Neural cell (in vitro differentiated cells): Measurements from ENCODE around the gene DENND5B. TPM values are rescaled to one million over a fixed set of nuclear protein-coding genes. Genes with fewer than 3 reads are reported as not detected.

Experiments used
- H2AFZ ChIP-seq: fragments of 200-600, 300-800 bp; sonication (generic), shearing (Covaris generic); 2 replicates; pipeline ENCODE4 v1.6.0; 2014; ENCODE audit warnings: low read depth, mild to moderate bottlenecking, antibody characterized with exemption, low read length, moderate library complexity
- H3F3A ChIP-seq: fragments of 200-600 bp; shearing (Covaris generic); 2 replicates; pipeline ENCODE4 v1.6.1; 2016; ENCODE audit warnings: mild to moderate bottlenecking, moderate library complexity, mixed read lengths, antibody characterized with exemption, low read length; ENCODE audit not compliant: insufficient read depth, poor library complexity, severe bottlenecking
- H3K27ac ChIP-seq: fragments of 200-600, 300-800 bp; sonication (generic), shearing (Covaris generic); 2 replicates; pipeline ENCODE4 v1.5.1; 2014; ENCODE audit warnings: mild to moderate bottlenecking, low read length, moderate library complexity
- H3K27me3 ChIP-seq: fragments of 300-800, 200-600 bp; sonication (generic), shearing (Covaris generic); 2 replicates; pipeline ENCODE4 v1.6.0; 2014; ENCODE audit warnings: mild to moderate bottlenecking, low read depth, low read length, moderate library complexity; ENCODE audit not compliant: insufficient read depth
- H3K36me3 ChIP-seq: fragments of 300-800, 200-600 bp; sonication (generic), shearing (Covaris generic); 2 replicates; pipeline ENCODE4 v1.5.1; 2014; ENCODE audit warnings: mild to moderate bottlenecking, antibody characterized with exemption, low read length, moderate library complexity; ENCODE audit not compliant: insufficient read depth
- H3K4me2 ChIP-seq: fragments of 300-800, 200-600 bp; sonication (generic), shearing (Covaris generic); 2 replicates; pipeline ENCODE4 v1.6.0; 2014; ENCODE audit warnings: mild to moderate bottlenecking, low read length
- H3K4me3 ChIP-seq: fragments of 300-800, 200-600 bp; sonication (generic), shearing (Covaris generic); 2 replicates; pipeline ENCODE4 v1.5.1; 2014; ENCODE audit warnings: mild to moderate bottlenecking, low read length, moderate library complexity
- H3K79me2 ChIP-seq: fragments of 200-600 bp; shearing (Covaris generic); replicated peaks from 2 replicates; pipeline ENCODE4 v1.6.0; 2014; ENCODE audit warnings: mild to moderate bottlenecking, low read length, moderate library complexity; ENCODE audit not compliant: insufficient read depth
- H3K9ac ChIP-seq: fragments of 300-800, 200-600 bp; sonication (generic), shearing (Covaris generic); 2 replicates; pipeline ENCODE4 v1.6.1; 2016; ENCODE audit warnings: mild to moderate bottlenecking, low read length, mixed read lengths
- H3K9me2 ChIP-seq: fragments of 200-600 bp; shearing (Covaris generic); 2 replicates; pipeline ENCODE4 v1.6.1; 2016; ENCODE audit warnings: mild to moderate bottlenecking, low read length, mixed read lengths; ENCODE audit not compliant: insufficient read depth
- H3K9me3 ChIP-seq: fragments of 200-600, 300-800 bp; sonication (generic), shearing (Covaris generic); 2 replicates; pipeline ENCODE4 v1.6.1; 2016; ENCODE audit warnings: mild to moderate bottlenecking, mixed run types, low read length, moderate library complexity, mixed read lengths
- H4K20me1 ChIP-seq: fragments of 200-600 bp; shearing (Covaris generic); 2 replicates; pipeline ENCODE4 v1.6.1; 2016; ENCODE audit warnings: mild to moderate bottlenecking, mixed run types; ENCODE audit not compliant: insufficient read depth
- EP300 ChIP-seq: fragments of 450-650 bp; conservative IDR thresholded peaks from 2 replicates; pipeline ENCODE4 v1.6.1; 2014; ENCODE audit warnings: antibody characterized with exemption, mild to moderate bottlenecking, moderate library complexity; ENCODE audit not compliant: poor library complexity, severe bottlenecking
- EZH2 ChIP-seq: fragments of 200-600, 300-800 bp; shearing (Covaris generic), sonication (generic); IDR thresholded peaks from 2 replicates; pipeline ENCODE4 v1.6.1; 2014; ENCODE audit warnings: antibody characterized with exemption, low read length, borderline replicate concordance, mild to moderate bottlenecking; ENCODE audit not compliant: insufficient read depth, poor library complexity, severe bottlenecking
- MXI1 ChIP-seq: fragments of 450-650 bp; conservative IDR thresholded peaks from 2 replicates; pipeline ENCODE4 v1.6.1; 2014; ENCODE audit warnings: antibody characterized with exemption, mild to moderate bottlenecking; ENCODE audit not compliant: poor library complexity, severe bottlenecking
- POLR2AphosphoS5 ChIP-seq: IDR thresholded peaks from 2 replicates; pipeline ENCODE4 v1.6.1; 2012
- RAD21 ChIP-seq: fragments of 450-650 bp; conservative IDR thresholded peaks from 2 replicates; pipeline ENCODE4 v1.6.1; 2014; ENCODE audit warnings: antibody characterized with exemption, mild to moderate bottlenecking, moderate library complexity
- SMC3 ChIP-seq: fragments of 450-650 bp; conservative IDR thresholded peaks from 2 replicates; pipeline ENCODE4 v1.6.1; 2014; ENCODE audit warnings: antibody characterized with exemption, mild to moderate bottlenecking, moderate library complexity; ENCODE audit not compliant: poor library complexity
- TAF1 ChIP-seq: IDR thresholded peaks from 2 replicates; pipeline ENCODE4 v1.6.1; 2012; ENCODE audit warnings: low read depth
- polyA minus RNA-seq: library from RNA; depleted of rRNA, polyadenylated mRNA; stranded (reverse); fragments of >200 nt; gene quantifications from 2 replicates; pipeline ENCODE4 v1.2.3, GENCODE V29; 2014
- polyA plus RNA-seq: library from polyadenylated mRNA; depleted of rRNA; stranded (reverse); fragments of >200 nt; gene quantifications from 2 replicates; pipeline ENCODE4 v1.2.3, GENCODE V29; 2014
- TF ChIP-seq, protein P1 (sequence below): IDR thresholded peaks from 2 replicates; pipeline ENCODE4 v1.6.1; 2012; ENCODE audit warnings: borderline replicate concordance
- TF ChIP-seq, protein P2 (sequence below): fragments of 450-650 bp; IDR thresholded peaks from 2 replicates; pipeline ENCODE4 v1.5.1; 2014; ENCODE audit warnings: antibody characterized with exemption, mild to moderate bottlenecking, moderate library complexity; ENCODE audit not compliant: poor library complexity, severe bottlenecking

DENND5B gene
- polyA plus RNA-seq (23.8 and 27.4 TPM in 2 replicates), polyA minus RNA-seq (121 and 131 TPM in 2 replicates)

DNA sequence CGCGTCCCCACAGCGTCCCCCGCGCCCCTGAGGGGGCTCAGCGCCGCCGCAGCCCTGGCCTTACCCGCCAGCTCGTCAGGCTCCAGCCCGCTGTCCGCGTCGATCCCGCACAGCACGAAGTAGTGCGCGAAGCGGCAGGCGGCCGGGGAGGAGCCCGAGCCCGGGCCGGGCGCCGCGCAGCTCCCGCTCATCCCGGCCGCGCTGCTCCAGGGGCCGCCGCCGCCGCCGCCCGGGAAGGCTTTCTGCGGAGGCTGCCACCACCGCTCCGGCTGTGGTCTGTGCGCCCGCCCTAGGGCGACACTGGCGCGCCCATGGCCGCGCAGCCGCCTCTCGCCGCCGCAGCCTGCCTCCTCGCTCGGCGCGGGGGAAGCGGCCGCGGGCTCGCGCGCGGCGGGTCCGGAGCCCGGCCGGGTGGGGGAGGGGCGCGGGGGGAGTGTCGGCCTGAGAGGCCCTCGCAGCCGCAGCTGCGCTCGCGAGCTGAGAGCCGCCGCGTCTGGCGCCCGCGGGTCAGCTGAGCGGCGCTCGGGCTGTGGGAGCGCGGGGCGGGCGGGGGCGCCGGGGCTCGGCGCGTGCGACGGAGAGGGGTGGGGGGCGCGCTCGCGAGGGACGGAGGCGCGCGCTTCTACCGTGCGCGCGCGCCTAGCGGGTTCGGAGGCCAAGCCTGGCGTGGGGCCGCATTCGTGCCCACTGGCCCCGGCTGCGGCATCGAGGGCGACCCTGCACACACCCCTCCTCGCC is at the start of gene DENND5B:
DENND5B (minus strand) TSS at position 495 of the 738 bp plus-strand sequence; CDS start at position 191, 304 bp downstream.
- Histone ChIP-seq H2AFZ (peak within 1 kb of the TSS; percentile 91), H3F3A (no peaks in the 10 kb centered on the region), H3K4me3 (peak within 1 kb of the TSS; percentile 98), H3K9me2 (no peaks in the 10 kb centered on the region), H3K27ac (peak within 1 kb of the TSS; percentile 95), H3K9me3 (no peaks in the 10 kb centered on the region), H3K9ac (peak within 1 kb of the TSS; percentile 92), H3K27me3 (no peaks in the 10 kb centered on the region), H3K4me2 (peak within 1 kb of the TSS; percentile 30), H3K79me2 (peaks cover 43% of the 10 kb centered on the region), H3K36me3 (no peaks in the 10 kb centered on the region), H4K20me1 (no peaks in the 10 kb centered on the region)
- no peak for TF ChIP-seq TAF1
- TF ChIP-seq EZH2 = no peak
- no peak for TF ChIP-seq SMC3
- peak; percentile 76 for TF ChIP-seq POLR2AphosphoS5
- TF ChIP-seq EP300 = peak; percentile 17
- peak; percentile 30 for TF ChIP-seq MXI1
- TF ChIP-seq, protein P1, sequence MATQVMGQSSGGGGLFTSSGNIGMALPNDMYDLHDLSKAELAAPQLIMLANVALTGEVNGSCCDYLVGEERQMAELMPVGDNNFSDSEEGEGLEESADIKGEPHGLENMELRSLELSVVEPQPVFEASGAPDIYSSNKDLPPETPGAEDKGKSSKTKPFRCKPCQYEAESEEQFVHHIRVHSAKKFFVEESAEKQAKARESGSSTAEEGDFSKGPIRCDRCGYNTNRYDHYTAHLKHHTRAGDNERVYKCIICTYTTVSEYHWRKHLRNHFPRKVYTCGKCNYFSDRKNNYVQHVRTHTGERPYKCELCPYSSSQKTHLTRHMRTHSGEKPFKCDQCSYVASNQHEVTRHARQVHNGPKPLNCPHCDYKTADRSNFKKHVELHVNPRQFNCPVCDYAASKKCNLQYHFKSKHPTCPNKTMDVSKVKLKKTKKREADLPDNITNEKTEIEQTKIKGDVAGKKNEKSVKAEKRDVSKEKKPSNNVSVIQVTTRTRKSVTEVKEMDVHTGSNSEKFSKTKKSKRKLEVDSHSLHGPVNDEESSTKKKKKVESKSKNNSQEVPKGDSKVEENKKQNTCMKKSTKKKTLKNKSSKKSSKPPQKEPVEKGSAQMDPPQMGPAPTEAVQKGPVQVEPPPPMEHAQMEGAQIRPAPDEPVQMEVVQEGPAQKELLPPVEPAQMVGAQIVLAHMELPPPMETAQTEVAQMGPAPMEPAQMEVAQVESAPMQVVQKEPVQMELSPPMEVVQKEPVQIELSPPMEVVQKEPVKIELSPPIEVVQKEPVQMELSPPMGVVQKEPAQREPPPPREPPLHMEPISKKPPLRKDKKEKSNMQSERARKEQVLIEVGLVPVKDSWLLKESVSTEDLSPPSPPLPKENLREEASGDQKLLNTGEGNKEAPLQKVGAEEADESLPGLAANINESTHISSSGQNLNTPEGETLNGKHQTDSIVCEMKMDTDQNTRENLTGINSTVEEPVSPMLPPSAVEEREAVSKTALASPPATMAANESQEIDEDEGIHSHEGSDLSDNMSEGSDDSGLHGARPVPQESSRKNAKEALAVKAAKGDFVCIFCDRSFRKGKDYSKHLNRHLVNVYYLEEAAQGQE = peak; percentile 60

DNA sequence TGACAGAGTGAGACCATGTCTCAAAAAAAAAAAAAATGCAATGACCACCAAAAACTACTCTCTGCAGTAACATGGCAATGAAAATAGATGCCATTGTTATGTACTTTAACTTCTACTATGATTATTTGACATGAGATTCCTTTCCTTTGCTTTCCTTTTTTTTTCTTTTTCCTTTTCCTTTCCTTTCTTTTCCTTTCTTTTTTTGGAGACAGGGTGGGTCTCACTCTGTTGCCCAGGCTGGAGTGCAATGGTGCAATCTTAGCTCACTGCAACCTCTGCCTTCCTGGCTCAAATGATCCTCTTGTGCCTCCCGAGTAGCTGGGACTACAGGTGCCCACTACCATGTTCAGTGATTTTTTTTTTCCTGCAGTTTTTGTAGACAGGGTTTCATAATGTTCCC is 43.7 kb upstream of the DENND5B start:
- no peak overlapping the region for H3K4me3 ChIP-seq
- H2AFZ ChIP-seq = no peak overlapping the region
- TF ChIP-seq RAD21 (no peak), SMC3 (no peak), MXI1 (no peak), TAF1 (no peak), EP300 (no peak), EZH2 (no peak), POLR2AphosphoS5 (no peak)
- TF ChIP-seq, protein P2, sequence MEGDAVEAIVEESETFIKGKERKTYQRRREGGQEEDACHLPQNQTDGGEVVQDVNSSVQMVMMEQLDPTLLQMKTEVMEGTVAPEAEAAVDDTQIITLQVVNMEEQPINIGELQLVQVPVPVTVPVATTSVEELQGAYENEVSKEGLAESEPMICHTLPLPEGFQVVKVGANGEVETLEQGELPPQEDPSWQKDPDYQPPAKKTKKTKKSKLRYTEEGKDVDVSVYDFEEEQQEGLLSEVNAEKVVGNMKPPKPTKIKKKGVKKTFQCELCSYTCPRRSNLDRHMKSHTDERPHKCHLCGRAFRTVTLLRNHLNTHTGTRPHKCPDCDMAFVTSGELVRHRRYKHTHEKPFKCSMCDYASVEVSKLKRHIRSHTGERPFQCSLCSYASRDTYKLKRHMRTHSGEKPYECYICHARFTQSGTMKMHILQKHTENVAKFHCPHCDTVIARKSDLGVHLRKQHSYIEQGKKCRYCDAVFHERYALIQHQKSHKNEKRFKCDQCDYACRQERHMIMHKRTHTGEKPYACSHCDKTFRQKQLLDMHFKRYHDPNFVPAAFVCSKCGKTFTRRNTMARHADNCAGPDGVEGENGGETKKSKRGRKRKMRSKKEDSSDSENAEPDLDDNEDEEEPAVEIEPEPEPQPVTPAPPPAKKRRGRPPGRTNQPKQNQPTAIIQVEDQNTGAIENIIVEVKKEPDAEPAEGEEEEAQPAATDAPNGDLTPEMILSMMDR = no peak
- TF ChIP-seq, protein P1 = no peak
- no peaks in the 10 kb centered on the region for H3K79me2 ChIP-seq
- no peak overlapping the region for H3K4me2 ChIP-seq
- no peaks in the 10 kb centered on the region for H3K27me3 ChIP-seq
- H3K27ac ChIP-seq = no peak overlapping the region
- no peaks in the 10 kb centered on the region for H3K9me3 ChIP-seq
- no peaks in the 10 kb centered on the region for H3K36me3 ChIP-seq
- no peaks in the 10 kb centered on the region for H3K9me2 ChIP-seq
- H4K20me1 ChIP-seq = no peaks in the 10 kb centered on the region
- no peak overlapping the region for H3K9ac ChIP-seq
- no peaks in the 10 kb centered on the region for H3F3A ChIP-seq
